Stimulated activated CD4-positive, alpha-beta T cell treated with anti-CD3 and anti-CD28 coated beads, Interleukin-2, amount 100 ng/mL, for 4 hours (primary cell): ENCODE results near the gene ADPRH.

Experiments
- DNase-seq: peaks from one replicate; pipeline ENCODE4 v3.0.0-alpha.2; 2020; ENCODE audit warnings: low read depth

The ADPRH gene

DNA sequence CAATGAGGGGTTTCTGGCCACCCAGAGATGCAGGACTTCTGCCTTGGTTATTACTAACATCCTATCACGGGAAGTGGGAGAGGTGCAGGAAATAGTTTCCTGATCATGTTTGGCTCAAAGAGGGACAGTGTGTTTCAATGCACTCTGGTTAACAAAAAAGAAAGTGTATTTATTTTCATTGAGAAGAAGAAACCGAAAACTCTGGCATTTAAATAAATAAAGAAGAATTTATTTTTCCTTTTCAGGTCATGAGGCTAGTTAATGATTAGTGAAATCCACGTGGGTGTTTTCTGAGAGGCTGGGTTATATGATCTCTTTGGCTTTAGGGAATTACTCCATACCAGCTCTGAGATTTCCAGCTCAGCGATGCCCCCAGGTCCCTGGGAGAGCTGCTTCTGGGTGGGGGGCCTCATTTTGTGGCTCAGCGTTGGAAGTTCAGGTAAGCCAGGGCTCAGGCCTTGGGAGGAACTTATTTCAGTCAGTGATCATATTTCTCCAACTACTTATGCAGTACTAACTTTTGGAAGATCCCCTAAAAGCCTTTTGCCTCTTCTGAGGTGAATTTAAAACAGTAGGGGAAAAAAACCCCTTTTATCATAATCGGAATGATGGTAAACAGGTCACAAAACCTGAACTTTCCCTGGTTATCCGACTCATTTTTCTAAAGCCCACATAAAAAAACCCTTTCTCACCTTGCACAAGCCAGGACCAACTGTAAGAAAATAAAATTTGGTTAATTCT, 18.4 kb downstream of the ADPRH start, which contains the start of gene PLA1A:
PLA1A (plus strand) TSS at position 338 of the 741 bp plus-strand sequence; CDS start at position 367, 29 bp downstream.
- no peak for DNase-seq

DNA sequence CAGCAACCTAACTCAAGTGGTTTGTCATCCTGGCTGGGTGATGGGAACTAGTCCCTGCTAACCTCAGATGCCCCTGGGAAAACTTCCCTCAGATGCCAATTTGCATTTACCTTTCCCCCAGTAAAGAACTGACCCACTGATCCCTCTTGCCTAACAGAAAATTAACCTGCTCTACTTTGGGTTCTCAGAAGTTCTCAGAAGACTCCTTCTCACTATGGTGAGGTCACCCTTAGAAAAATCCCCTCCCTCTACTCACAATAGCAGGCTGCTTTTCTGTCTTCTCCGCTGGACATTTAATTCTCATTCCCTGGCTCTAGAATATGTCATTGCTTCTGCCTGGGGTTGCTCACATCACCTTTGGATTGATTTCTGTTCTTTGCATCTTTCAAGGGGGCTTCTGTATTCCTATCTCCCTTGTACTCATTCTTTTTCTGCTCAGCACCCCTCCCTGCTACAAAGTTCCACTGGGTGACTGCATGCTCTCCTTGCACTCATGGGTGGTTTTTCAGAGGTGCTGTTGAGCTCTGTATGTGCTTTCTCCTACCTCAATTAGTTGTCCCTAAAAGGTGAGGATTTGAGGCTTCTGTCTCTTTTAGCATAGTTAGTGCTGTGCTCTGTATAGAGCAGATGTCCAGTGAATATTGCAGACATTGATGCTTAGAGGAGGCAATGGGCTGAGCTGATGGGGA, 19.3 kb downstream of the ADPRH start:
- DNase-seq: no peak

DNA sequence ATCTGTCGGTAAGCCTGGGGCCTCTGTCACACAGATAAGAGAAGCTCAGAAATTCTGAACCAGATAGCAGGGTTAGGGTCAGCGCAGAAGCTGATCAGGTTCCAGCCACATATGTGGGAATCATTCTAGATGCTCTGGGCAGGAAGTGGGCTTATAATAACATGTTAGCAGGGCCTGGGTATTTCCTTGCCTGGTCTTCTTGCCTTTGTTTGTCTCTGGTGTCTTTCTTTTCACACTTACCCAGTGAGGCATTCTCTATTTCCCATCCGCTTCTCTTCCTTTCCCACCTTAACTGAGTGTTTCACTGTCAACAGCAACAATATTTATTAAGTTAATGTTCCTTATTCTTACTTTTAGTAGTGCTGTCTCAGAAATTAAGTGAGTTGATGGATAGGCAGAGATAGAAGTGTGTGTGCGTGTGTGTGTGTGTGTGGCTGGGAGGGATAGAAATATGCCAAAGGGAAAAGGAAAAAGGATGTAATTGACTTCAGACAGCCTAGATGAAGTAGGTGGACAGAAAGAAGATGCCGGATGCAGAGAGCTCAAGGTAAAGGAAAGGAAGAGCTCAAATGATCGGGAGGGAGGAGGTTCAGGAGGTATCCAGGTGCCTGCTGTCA, 20.4 kb downstream of the ADPRH start:
- no peak for DNase-seq

DNA sequence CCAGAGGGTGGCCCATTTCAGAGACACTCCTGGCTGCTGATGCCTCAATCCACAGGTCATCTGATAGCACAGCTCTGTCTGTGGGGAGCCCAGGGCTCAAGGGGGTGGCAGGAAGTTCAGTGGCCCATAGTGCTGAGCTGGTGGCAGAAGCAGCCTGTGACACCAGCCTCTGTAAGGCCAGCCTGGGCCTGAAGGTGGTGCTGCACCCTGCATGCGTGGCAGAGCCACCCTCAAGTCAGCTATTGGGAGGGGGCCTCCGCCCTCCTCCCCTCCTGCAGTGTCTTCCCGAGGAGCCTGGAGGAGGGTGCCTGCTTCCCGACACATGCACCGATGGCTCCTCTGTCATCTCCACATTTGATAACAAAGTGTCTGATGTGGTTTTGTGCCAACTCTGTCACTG, 21.4 kb downstream of the ADPRH start:
- no peak for DNase-seq

DNA sequence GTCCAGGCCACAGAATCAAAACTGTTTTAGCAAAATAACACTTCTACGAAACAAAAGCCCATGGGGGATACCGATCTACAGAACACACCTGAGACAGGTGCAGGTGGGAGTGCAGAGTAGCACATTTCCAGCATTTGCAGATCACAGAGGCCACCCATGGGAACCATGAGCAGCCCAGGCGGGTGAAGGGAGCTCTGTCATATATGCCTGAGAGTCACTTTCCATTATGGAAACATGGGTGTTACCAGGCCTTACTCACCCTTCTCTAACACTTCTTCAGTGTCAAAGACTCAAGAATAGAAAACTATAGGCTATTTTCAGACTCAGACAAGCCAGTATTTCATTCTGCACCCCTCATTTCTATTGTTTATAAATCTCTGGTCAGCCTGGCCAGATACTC, 21.9 kb downstream of the ADPRH start:
- DNase-seq: no peak

DNA sequence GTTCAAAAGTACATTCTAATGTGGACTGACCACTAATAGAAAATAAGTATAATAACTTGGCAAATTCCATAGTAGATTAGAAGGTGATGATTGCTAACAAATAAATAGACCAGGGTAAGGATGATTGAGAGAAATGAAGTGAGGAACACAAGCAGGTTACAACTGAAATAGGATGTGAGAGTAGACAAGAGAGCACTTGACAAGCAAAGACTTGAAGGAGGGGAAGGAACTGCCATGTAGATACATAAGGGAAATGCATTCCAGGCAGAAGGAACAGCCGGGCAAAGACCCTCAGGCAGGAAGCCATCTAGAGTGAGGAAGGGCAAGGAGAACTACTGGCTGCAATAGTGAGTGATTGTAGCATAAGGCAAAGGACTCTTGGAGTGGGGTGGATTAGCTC, 23.4 kb downstream of the ADPRH start:
- no peak for DNase-seq

DNA sequence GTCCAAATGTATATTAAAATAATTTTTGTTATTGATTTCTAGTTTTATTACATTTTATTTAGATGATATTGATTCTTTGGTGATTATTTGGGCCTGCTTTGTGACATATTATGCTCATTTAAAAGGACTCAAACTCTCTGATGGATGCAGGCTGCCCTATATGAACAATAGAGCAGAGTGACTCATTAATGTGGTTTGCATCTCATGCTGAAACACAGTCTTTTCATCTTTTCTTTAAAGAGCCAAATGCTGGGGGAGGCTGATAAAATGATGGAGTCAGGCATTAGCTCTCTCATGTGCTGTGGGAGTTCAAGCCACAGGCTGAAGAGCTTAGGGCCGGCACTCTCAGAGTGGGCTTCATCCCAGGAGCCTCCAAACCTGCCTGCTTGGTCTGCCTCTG, 25.6 kb downstream of the ADPRH start:
- no peak for DNase-seq

DNA sequence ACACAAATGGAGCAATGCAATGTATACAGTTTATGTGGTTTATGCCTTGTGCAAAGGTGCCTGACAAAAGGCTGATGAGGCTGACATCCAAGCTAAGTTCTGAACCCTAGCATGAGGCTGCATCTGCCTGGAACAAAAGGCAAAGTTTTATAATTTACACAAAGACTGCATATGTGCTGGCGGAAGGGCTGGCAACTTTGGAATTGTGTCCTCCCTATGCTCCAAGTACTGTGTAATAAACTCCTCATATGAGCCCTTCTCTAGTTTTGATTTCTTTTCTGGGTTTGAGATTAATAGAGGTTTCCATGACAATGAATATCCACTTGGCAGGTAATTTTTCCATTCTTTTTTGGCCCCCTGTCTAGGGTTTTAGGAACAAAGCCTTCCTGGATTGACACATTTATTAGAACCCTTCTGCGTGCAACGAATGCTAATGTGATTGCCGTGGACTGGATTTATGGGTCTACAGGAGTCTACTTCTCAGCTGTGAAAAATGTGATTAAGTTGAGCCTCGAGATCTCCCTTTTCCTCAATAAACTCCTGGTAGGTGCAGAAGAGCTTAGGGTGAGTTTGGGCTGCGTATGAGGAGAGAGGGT, 29.2 kb downstream of the ADPRH start:
- DNase-seq: no peak

DNA sequence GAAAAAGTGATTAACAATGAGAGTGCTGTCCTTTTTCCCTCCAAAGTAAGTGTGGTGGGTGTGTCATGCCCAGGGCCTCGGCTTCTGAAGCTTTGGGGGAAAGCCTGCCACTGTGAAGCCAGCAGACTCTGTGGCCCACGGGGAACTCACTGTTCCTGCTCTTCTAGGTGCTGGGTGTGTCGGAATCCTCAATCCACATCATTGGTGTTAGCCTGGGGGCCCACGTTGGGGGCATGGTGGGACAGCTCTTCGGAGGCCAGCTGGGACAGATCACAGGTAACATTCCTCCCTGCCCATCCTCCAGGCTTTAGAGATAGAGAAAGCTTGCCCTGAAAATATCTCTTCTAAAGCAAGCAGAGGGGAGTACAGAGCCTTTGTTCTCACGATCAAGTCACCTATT, 30.0 kb downstream of the ADPRH start:
- DNase-seq: no peak

DNA sequence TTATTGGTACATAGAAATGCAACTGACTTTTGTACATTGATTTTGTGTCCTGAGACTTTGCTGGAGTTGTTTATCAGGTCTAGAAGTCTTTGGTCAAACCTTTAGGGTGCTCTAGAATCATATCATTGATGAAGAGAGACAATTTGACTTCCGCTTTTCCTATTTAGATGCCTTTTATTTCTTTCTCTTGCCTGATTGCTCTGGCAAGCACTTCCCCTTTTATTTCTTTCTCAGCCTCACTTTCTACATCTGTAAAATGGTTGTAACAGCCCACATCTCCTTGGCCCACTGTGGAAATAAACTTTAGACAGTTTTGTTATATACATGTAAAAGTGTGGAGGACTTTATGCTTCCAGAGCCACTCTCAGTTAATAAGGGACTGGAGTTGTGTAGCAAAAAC, 32.4 kb downstream of the ADPRH start:
- no peak for DNase-seq

DNA sequence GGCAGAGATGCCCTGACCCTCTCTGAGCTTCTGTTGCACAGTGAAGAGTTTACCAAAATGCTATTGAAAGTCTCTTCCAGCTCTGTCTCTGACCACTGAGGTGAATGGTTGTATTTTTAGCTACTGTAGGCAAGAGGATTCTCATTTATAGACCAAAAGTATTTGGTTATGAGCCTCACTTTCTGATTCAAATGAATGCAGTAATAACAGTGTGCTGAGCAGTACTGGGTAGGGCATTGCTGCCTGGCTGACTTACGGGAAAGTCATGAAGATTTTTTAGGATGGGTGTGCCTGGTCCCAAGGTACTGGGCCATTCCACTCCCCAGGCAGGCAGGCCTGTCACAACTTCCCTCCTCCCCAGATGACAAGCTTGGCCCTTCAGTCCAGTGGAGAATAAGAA, 33.9 kb downstream of the ADPRH start:
- no peak for DNase-seq

DNA sequence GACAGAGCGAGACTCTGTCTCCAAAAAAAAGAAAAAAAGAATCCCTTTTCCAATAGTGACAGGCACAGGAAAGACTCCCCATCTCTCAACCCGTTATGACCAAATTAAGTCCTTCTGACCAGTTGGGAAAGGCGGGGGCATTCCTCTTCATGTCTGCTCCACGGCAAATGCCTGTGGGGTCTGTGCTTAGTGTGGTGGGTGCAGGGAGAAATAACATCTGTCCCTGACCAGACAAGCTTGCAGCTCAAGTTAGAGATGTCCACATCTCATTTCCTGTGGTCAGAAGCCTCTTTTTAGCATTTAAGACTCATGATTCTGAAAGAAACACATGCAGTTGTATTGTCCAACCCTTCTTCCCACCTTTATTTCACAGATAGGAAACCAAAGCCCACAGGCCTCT, 34.6 kb downstream of the ADPRH start:
- no peak for DNase-seq

DNA sequence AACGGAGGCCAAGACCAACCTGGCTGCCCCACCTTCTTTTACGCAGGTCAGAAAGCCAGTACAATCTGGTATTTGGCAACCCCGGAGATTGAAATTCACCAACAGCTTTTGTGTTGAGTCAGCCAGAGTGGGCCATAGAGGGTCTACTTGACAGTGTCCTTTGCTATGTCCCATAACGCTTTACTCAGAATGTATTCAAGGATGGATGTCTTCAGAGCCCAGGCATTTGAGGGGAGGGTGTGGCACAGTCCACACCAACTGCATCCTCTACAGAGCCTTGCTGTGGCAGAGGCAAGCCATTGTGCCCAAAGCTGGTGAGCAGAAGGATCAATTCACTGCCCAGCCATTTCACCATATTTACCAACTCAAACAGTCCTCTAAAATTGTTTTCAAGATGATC, 36.8 kb downstream of the ADPRH start:
- DNase-seq: no peak

DNA sequence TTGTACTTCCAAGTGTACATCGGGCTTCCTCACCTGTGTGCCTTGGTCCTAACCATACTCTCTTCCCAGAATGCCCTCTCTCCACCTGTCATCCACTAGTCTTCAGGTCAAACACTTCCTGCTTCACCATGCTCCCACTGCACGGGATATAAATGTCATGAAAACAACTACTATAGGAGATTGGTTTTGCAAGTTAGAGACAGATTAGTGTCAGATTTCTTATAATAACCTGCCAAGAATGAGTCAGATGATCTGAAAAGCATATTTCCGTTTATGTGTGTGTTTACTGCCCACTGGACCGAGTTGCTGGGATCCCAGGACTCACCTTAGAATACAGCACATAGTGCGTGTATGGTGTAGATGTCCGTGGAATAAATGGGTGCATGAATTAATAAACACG, 39.8 kb downstream of the ADPRH start:
- DNase-seq: no peak

DNA sequence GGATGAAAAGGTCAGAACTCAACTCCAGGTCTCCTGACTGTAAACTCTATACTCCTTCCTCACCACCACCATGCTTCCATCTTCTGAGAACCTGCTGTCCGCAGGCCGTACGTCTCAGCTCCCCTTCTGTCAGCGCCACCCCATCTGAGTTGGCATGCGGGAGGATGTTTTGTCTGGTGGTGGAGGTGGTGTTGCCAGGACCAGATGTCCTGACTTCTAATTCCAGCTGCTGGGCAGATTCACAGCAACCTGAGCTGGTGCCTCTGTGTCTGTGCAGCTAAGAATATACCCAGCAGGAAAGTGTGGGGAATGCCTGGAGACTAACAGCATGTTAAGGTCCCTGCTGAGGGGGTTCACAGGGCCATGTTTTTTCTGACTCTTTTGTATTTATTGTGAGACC, 41.6 kb downstream of the ADPRH start:
- DNase-seq: no peak

DNA sequence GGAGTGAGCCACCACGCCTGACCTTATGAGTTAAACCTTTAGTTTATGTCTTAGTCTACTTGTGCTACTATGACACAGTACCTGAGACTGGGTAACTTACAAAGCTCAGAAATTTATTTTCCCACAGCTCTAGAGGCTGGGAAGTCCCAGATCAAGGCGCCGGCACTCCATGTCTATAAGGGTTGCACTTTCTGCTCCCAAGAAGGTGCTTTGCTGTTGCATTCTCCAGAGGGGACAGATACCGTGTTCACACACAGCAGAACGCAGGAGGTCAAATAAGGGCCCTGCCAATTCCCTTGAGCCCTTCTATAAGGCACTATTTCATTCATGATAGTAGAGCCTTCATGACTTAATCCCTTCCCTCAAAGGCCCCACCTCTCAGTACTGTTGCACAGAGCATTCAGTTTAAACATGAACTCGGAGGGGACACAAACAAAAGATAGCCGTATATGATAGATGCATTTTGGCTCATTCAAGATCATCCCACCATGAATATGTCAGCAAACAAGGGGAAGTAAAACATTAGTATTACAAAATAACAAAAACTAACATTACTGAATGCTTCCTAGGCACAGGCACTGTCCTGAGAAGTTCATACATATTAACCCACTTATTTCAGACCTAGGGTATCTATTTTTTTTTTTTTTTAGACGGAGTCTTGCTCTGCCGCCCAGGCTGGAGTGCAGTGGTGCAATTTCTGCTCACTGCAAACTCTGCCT, 44.9 kb downstream of the ADPRH start:
- DNase-seq: no peak

DNA sequence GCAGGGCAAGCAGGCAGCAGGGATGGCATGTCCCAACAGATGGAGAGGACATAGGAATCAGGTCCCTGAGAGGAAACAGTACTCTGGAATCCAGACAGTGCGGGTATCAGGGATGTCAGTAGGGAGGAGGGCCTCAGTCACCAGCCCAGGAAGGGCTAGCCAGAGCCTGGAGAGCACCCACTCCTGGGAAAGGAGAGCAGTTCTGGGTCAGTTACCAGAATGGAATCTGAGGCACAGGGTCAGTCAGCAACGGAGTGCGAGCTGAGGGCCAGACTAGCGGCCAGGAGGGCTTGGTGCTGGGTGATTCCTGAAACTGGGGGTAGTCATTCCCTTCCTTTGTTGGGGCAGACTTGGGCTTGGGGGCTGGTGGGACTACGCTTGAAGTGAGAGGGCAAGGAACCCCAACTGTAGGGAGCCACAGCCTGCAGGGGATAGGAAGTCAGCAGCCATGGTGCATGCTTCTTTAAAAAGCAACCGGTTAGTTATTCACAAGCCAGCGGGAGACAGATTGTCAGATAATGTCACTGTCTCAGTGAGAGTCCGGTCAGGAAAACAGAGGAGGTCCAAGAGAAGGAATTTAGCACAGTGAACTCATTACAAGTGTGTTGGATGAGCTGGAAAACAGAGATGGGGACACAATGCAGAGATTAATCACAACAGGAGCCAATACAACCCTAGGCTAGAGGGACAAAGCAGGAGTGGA, 46.3 kb downstream of the ADPRH start:
- DNase-seq: no peak

DNA sequence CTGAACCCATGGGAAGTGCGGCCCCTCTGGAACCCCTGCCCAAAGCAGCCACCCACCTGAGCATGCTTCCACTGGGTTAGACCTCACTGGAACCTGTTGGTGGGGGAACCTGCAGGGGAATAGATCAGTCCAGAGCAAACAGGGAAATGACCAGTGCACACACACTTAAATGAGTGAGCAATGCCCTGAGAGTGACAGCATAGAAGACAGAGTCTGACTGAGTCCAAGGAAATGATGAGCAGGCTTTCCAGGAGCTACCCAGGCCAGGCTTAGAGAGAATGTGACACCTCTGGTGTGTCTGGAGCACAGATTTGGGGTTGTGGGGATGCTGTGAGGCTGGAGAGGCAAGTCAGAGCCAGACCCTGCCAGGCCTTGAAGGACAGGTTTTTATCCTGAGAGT, 46.9 kb downstream of the ADPRH start:
- DNase-seq: no peak

DNA sequence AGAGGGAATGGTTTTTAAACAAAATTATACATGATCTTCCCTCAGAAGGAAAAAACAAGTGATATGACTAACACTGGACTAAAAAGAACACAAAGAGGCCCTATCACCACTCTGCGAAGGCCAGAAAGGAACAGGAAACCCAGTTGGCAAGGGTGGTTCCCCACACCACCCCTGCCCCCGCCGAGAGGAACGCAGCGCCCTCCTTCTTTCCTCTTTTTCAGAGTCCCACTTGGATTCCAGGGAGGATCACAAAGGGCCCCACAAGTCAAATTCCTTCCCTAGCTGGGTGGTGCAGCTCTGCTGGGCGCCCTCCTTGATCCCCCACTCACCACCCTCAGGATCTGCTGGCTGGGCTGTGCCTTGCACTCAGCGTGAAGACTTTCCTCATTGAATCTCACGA, 48.2 kb downstream of the ADPRH start:
- DNase-seq: no peak

DNA sequence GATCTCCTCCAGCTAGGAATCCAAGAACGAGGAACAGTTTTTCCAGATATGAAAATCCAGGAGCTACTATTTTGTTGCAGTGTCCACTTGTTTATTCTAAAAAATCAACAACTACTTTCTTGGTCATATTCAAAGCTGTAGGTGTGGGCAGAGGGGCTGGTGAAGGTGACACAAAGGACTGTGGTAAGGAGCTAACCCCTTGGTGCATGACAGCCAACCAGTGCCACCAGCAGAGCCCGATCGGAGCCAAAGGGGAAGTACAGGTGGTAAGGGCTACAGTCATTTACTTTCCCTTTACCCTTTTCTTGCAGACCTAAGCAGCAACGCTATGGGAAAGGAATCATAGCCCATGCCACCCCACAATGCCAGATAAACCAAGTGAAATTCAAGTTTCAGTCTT, 49.1 kb downstream of the ADPRH start:
- DNase-seq: no peak

DNA sequence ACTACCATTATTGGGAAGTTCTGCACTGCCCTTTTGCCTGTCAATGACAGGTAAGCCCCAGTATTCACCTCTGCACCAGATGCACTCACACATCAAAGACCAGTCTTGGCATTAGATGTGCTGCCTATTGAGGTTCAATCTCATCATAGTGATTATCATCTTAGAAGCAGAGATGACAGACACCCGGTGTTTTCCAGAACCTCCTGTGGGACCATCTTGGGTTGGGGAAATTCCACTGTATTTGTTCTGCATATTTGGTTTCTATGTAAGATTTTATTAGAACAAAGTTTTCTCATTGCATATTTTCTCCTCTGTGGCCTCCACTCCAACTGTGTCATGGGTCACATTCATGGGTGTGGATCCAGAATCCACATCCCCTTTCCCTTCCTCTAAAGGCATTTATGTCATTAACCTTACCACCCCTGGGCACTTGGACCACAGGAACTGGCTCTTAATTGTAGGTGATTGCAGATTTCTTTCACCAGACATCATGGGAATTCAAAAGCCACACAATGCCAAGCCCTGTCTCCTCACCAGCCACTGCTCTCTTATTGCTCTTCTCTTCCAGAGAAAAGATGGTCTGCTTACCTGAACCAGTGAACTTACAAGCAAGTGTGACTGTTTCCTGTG, 49.6 kb downstream of the ADPRH start:
- no peak for DNase-seq
